Iris pigment epithelial cell (primary cell): Measurements from ENCODE around the gene JSRP1.

Experiments used
- DNase-seq: peaks from one replicate; pipeline ENCODE4 v3.0.0-alpha.2; 2011; ENCODE audit warnings: low read depth

Gene JSRP1

GRCh38 chr19:2232286-2233151 is 23.7 kb downstream of the JSRP1 start:
- DNase-seq = no peak

DNA sequence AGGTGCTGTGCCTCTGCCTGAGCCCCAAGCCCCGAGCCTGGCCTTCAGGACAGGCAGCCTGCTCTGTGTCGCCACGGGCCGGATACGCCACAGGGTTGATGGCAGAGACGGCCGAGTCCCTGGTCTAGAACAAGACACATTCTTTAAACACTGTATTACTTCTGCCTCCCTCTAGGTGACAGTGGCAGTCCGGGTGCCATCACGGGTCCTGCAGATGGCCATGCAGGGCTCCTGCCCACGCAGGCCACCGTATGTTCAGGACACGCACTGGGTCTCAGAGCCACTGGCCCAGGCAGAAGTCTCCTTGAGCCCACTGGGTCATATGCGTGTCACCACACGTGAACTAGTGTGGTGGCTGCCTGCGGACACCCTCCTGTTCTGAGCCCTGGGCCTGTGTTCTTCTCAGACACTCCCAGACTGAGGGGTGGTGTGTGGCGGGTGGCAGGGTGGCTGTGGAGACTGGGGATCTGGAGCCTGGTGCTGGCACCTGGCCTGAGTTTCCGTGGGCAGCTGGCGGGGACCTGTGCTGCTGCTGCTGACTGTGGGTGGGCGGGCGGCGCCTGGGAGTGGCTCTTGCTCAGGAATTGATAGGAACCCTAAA is 24.5 kb downstream of the JSRP1 start:
- no peak for DNase-seq

DNA sequence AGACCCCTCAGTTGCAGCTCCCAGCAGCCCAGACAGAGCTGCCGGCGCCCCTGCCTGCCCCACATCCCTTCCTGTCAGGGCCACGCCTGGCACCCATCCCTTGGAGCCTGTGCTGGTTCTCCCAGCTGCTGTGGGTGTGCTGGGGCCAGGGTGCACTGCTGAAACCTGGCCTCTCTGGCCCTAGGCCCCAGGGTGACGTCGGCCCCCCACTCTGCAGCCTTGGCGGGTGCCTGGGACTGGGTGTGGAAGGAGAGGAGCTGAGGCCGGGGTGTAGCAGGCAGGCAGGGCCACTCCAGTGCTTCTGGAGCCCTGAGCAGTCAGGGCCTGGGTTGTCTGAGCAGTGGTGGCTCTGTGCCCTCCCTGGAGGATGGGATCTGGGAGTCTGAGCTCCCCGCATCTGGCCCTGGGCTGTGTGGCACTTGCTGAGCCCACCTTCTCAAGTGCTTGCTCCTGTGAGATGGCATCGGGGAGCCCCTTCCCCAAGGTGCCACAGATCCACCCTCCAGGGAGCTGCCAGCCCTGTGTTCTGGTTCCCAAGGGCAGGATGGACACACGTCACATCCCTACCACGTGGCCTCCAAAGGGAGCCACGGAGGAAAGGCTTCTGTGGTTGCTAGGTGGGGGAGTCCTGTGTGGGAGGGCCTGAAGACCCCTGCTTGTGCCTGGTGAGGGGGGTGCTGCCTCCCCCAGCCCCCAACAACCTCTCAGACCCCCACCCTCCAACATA is 25.2 kb downstream of the JSRP1 start:
- no peak for DNase-seq

GRCh38 chr19:2230033-2230531 is 26.1 kb downstream of the JSRP1 start:
- DNase-seq = no peak

- no peak for DNase-seq
Measured at GRCh38 chr19:2229103-2230032, 26.8 kb downstream of the JSRP1 start.

- no peak for DNase-seq
Measured at GRCh38 chr19:2228157-2229030, 27.8 kb downstream of the JSRP1 start.

DNA sequence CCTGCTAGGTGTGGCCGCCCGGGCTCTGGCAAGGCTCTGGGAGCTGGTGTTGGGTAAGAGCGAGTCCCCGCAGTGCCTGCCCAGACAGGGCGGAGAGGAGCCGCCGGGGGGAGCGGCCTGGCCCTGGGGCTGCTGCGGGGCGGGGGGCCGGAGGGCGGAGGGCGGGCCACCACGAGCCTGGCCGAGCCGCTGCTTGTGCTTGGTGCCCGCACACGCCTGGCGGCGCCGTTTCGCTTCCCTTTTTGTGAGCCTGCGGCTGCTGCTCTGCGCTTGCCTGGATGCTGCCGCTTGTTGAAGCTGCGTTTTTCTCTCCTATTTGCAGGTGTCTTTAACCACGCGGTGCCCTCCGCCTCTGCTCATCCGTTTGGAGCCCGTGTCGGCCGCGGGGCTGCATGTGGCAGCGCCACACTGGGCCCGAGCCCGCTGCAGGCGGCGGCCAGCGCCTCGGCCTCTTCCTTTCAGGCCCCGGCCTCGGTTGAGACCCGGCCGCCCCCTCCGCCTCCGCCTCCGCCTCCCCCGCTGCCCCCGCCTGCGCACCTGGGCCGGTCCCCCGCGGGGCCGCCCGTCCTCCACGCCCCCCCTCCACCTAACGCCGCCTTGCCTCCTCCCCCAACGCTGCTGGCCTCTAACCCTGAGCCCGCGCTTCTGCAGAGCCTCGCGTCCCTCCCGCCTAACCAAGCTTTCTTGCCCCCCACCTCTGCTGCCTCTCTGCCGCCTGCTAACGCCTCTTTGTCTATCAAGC is 28.6 kb downstream of the JSRP1 start:
- DNase-seq = no peak

DNA sequence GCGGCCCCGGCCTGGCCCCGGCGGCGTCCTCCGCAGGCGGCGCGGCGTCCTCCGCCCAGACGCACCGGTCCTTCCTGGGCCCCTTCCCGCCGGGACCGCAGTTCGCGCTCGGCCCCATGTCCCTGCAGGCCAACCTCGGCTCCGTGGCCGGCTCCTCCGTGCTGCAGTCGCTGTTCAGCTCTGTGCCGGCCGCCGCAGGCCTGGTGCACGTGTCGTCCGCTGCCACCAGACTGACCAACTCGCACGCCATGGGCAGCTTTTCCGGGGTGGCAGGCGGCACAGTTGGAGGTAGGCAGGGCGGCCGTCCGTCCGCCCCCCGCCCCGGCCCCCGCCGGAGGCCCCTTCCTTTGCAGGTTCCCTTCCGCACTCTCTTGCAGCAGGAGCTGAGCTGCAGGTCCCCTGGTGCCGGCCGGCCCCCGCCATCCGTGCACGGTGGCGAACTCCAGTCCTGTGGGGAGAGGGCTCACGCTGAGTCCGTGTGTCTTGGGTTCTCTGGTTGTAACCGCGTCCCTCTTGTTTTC is 29.3 kb downstream of the JSRP1 start:
- DNase-seq = no peak

DNA sequence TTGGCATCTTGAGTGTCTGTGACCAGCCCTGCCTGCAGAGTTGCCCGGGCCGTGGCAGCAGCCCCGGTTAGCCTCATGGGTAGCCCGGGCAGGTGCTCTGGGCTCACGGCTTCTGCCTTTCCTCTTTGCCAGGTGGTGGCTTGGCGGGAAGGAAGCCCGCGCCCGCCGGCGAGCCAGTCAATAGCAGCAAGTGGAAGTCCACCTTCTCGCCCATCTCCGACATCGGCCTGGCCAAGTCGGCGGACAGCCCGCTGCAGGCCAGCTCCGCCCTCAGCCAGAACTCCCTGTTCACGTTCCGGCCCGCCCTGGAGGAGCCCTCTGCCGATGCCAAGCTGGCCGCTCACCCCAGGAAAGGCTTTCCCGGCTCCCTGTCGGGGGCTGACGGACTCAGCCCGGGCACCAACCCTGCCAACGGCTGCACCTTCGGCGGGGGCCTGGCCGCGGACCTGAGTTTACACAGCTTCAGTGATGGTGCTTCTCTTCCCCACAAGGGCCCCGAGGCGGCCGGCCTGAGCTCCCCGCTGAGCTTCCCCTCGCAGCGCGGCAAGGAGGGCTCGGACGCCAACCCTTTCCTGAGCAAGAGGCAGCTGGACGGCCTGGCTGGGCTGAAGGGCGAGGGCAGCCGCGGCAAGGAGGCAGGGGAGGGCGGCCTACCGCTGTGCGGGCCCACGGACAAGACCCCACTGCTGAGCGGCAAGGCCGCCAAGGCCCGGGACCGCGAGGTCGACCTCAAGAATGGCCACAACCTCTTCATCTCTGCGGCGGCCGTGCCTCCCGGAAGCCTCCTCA is 30.0 kb downstream of the JSRP1 start:
- no peak for DNase-seq

DNA sequence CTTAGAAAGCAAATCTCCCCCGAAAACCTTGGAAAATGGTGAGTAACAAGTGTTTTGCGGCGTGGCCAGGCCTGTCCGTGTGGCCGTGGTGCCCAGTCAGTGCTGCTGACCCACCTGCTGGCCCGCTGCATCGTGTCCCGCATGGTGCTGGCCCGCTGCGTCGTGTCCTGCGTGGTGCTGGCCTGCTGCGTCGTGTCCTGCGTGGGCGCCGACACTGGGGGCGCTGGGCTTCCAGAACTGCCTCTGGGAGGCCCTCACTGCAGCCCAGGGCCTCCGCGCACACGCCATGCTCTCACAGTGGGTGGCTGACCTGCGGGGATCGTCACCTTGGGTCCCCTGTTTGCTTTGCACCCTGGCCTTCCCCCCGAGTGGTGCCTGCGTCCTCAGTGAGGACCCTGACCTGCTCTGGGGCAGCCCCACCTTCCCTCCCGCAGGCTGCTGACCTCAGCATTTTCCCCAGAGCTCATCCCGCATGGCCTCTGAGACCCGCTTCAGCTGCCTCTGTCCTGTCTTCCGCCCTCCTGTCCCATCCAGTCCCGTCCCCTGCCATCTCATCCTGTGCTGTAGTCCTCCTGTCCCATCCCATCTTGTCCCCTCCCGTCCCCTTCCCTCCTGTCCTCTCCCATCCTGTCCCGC is 30.7 kb downstream of the JSRP1 start:
- DNase-seq = no peak

DNA sequence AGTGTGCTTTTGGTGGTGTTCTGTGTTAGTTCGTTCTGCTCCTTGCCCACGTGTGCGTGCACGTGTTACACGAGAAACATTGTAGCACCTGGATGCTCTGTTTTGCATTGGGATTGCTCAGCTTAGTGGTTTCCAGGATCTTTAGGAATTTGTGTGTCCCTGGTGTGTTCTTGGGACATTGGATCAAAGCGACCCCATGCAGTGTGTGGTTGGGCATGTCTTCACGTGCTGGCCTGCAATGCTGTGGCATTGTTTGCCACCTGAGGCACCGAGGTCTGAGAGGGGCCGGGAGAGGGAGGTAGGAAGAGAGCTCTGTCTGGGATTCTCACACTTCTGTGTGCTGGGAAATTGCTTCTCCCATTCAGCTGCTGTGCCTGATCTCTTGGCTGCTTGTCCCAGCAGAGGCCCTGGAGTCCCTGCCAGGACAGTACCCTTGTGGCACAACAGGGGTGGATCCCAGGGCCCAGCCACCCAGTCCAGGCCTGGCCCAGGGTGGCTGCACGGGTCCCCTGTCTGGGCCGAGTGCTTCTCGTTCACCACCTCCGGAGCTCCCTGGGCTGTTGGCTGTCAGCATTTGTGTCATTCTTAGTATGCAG is 31.4 kb downstream of the JSRP1 start:
- DNase-seq = no peak

DNA sequence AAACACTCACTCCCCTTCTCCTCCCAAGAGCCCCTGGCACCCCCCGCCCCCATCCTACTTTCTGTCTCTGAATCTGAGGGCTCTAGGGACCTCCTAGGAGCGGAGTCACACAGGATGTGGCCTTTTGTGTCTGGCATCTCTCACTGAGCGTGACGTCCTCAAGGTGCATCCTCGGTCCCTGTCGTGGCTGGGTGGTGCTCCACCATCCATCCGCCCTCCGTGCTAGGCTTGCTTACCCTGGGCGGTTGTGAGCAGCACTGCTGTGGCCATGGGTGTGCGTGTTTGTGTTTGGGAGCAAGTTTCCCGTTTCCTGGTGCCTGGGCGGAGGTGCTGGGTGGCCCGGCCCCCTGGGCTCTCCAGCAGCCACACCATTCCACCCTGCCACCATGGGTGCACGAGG is 32.3 kb downstream of the JSRP1 start:
- DNase-seq = no peak

GRCh38 chr19:2223391-2223790 is 32.8 kb downstream of the JSRP1 start:
- no peak for DNase-seq

DNA sequence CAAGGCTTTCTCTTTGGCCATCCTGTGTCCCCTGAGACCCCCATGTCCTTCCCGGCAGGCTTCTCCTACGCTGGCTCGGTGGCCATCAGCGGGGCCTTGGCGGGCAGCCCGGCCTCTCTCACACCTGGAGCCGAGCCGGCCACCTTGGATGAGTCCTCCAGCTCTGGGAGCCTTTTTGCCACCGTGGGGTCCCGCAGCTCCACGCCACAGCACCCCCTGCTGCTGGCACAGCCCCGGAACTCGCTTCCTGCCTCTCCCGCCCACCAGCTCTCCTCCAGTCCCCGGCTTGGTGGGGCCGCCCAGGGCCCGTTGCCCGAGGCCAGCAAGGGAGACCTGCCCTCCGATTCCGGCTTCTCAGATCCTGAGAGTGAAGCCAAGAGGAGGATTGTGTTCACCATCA is 34.3 kb downstream of the JSRP1 start:
- no peak for DNase-seq

- peak; percentile 53 for DNase-seq
Measured at GRCh38 chr19:2221250-2221831, 34.9 kb downstream of the JSRP1 start.

DNA sequence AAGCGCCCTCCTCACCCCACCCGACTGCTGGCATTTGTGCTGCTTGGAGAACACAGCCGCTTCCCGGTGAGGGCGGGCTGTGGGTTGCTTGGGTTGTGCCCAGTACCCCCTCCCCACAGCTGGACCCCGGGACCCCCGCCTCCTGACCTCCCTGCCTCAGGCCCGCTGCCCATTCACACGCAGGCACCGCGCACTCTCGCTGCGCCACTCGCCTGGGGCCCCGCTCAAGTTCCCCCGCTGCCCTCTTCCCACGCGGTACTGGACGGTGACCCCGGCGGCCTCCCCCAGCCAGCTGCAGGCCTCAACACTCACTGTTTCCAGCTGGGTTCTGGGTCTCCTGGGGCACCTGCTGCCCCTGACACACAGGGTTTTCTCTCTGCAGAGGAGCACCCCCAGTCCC is 36.5 kb downstream of the JSRP1 start:
- no peak for DNase-seq

DNA sequence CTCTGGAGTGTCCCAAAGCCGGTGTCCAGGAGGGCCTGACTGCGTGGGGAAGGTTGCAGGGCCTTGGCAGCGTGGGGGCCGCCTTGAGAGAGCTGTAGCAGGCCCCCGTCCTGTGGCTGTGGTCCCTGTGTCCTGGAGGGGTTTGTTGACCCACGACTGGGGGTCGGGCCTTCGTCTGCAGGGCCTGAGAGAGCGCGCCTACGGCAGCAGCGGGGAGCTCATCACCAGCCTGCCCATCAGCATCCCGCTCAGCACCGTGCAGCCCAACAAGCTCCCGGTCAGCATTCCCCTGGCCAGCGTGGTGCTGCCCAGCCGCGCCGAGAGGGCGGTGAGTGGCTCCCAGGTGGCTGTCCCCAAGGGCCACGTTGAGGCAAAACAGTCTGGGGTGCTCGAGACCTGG is 38.6 kb downstream of the JSRP1 start:
- no peak for DNase-seq
